K562 (cell line): ENCODE data around the gene NR2F1. TPM values are rescaled to one million over a fixed set of nuclear protein-coding genes. Genes with fewer than 3 reads are reported as not detected.

Experiments used
- CEBPG ChIP-seq, 3 experiments: fragments of 200-800 bp in 1 of 3; sonication (Bioruptor generic) in 1 of 3; sonication (generic) in 1 of 3; formaldehyde crosslinking in 1 of 3; IDR thresholded peaks in 2 of 3; conservative IDR thresholded peaks in 1 of 3; 2 replicates each; pipeline versions ENCODE4 v1.6.1 to v1.8.0; 2016 to 2022; ENCODE audit warnings: missing compliant biosample characterization in 2 of 3, missing genetic modification characterization in 2 of 3, mild to moderate bottlenecking in 1 of 3, missing genetic modification reagents in 1 of 3
- MITF ChIP-seq: IDR thresholded peaks from 2 replicates; pipeline ENCODE4 v1.6.1; 2014; ENCODE audit warnings: antibody characterized with exemption
- RB1 ChIP-seq: fragments of 450-650 bp; IDR thresholded peaks from 2 replicates; pipeline ENCODE4 v1.6.1; 2017; ENCODE audit warnings: low read depth, mild to moderate bottlenecking
- STAT5B ChIP-seq: fragments of 250-450 bp; sonication (Bioruptor Pico); IDR thresholded peaks from 2 replicates; pipeline ENCODE4 v1.8.0; 2021; ENCODE audit warnings: mild to moderate bottlenecking, inconsistent platforms
- ZBTB7A ChIP-seq: IDR thresholded peaks from 2 replicates; pipeline ENCODE4 v1.6.1; 2011; ENCODE audit warnings: low read depth, mild to moderate bottlenecking, low read length, moderate library complexity, borderline replicate concordance; ENCODE audit not compliant: control insufficient read depth
- polyA plus RNA-seq, 8 experiments: library from polyadenylated mRNA; depleted of rRNA in 4 of 8; stranded (reverse) in 5 of 8; unstranded in 3 of 8; fragments of >200 nt; fragmentation: Nextera tagmentation in 2 of 8; fragmentation: Illumina TruSeq in 1 of 8; extraction: Ambion mirVana in 2 of 8; extraction: Trizol in 1 of 8; gene quantifications; 2 replicates each; pipeline versions ENCODE4 v1.2.1 to v1.2.3, GENCODE V29; 2011 to 2014; ENCODE audit warnings: inconsistent platforms in 1 of 8, missing spikeins in 1 of 8
- total RNA-seq, 7 experiments: library from RNA; depleted of rRNA in 6 of 7; stranded (reverse); fragments of >200 nt in 6 of 7; fragmentation: Illumina TruSeq in 2 of 7; extraction: Trizol in 2 of 7; gene quantifications; 2 replicates each; pipeline versions ENCODE4 v1.2.1 to v1.2.3, GENCODE V29; 2011 to 2021; ENCODE audit warnings: low replicate concordance in 1 of 7
- TF ChIP-seq, protein P1 (sequence below): fragments of 450-650 bp; IDR thresholded peaks from 2 replicates; pipeline ENCODE4 v1.7.1; 2018; ENCODE audit warnings: mild to moderate bottlenecking, low read depth; ENCODE audit not compliant: partially characterized antibody

Gene NR2F1
- total and polyA plus RNA-seq, 9 of the 15 experiments (the other 6 are each of a cell fraction or from before 2014, with no cell fraction given): 0.18 TPM; not detected in 8

GRCh38 chr5:93577854-93578812 is 4.9 kb upstream of the NR2F1 start (continued):
- TF ChIP-seq, protein P1, sequence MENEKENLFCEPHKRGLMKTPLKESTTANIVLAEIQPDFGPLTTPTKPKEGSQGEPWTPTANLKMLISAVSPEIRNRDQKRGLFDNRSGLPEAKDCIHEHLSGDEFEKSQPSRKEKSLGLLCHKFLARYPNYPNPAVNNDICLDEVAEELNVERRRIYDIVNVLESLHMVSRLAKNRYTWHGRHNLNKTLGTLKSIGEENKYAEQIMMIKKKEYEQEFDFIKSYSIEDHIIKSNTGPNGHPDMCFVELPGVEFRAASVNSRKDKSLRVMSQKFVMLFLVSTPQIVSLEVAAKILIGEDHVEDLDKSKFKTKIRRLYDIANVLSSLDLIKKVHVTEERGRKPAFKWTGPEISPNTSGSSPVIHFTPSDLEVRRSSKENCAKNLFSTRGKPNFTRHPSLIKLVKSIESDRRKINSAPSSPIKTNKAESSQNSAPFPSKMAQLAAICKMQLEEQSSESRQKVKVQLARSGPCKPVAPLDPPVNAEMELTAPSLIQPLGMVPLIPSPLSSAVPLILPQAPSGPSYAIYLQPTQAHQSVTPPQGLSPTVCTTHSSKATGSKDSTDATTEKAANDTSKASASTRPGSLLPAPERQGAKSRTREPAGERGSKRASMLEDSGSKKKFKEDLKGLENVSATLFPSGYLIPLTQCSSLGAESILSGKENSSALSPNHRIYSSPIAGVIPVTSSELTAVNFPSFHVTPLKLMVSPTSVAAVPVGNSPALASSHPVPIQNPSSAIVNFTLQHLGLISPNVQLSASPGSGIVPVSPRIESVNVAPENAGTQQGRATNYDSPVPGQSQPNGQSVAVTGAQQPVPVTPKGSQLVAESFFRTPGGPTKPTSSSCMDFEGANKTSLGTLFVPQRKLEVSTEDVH: no peak
- no peak for TF ChIP-seq RB1
- no peak for TF ChIP-seq STAT5B (CRISPR knock-in tag)
- TF ChIP-seq MITF: no peak
- TF ChIP-seq ZBTB7A: no peak
- TF ChIP-seq CEBPG (CRISPR knock-in tag; IDR thresholded peaks at IDR 0.05): no peak
- no peak for TF ChIP-seq CEBPG (tag; conservative IDR thresholded peaks at IDR 0.05 in 1 of 2, IDR thresholded peaks at IDR 0.05 in 1 of 2)
